ENCODE results near the gene RAC3.

- TF ChIP-seq CTCF (IDR thresholded peaks at IDR 0.05; ENCODE audit: poor library complexity) (no peak), EZH2phosphoT487 (IDR thresholded peaks at IDR 0.05; ENCODE audit: low read depth, severe bottlenecking, unreplicated experiment) (no peak)
Measured at GRCh38 chr17:81990836-81991683, 40.4 kb upstream of the RAC3 start.
